Colonic mucosa (tissue), 4 donors: Measurements from ENCODE around the gene STIM1. TPM values are rescaled to one million over a fixed set of nuclear protein-coding genes. Genes with fewer than 3 reads are reported as not detected.
A peak's percentile ranks its signal among the peaks of the same experiment; 100 is the strongest.

ENCODE experiments used
- DNase-seq: peaks from one replicate; pipeline ENCODE4 v3.0.0-alpha.2; 2020
- H3K27ac ChIP-seq: fragments of 200-600 bp; one replicate; pipeline ENCODE4 v1.8.0; 2021
- H3K27me3 ChIP-seq: fragments of 200-600 bp; one replicate; pipeline ENCODE4 v1.8.0; 2021
- H3K36me3 ChIP-seq: fragments of 200-600 bp; one replicate; pipeline ENCODE4 v1.8.0; 2021
- H3K4me1 ChIP-seq: fragments of 200-600 bp; one replicate; pipeline ENCODE4 v1.8.0; 2021; ENCODE audit warnings: mild to moderate bottlenecking
- H3K4me3 ChIP-seq: fragments of 200-600 bp; one replicate; pipeline ENCODE4 v1.8.0; 2021
- H3K9ac ChIP-seq, 2 donors: one replicate each; pipeline ENCODE4 v1.7.0; 2013; ENCODE audit warnings: control low read depth in 2 of 2, low read depth in 2 of 2, low read length in 2 of 2
- H3K9me3 ChIP-seq: fragments of 200-600 bp; one replicate; pipeline ENCODE4 v1.8.0; 2021
- intact Hi-C: fragments of 100-400 bp; cut with DNase I; formaldehyde crosslinking; loops from one replicate; pipeline ENCODE4 v1.14.1; 2022
- total RNA-seq, 2 donors: library from RNA; stranded (reverse); fragmentation: NEBNext Ultra II Directional in 1 of 2; extraction: Animal tissue kit (Norgen Biotek cat#: 25700) in 1 of 2; gene quantifications; one replicate each; pipeline ENCODE4 v1.2.1, GENCODE V29; 2021
- TF ChIP-seq, protein P1 (sequence below): fragments of 200-600 bp; IDR thresholded peaks from one replicate; pipeline ENCODE4 v1.8.0; 2022; ENCODE audit warnings: antibody characterized with exemption, mild to moderate bottlenecking
- donor health status: healthy.
- donor health status: DM: no; HTN: no; CAD: no.
- donor health status: DM: no; HTN: no; CAD: no.

The STIM1 gene
- total RNA-seq, 2 donors from 2014 or later, result 39.1 to 56.8 TPM

DNA sequence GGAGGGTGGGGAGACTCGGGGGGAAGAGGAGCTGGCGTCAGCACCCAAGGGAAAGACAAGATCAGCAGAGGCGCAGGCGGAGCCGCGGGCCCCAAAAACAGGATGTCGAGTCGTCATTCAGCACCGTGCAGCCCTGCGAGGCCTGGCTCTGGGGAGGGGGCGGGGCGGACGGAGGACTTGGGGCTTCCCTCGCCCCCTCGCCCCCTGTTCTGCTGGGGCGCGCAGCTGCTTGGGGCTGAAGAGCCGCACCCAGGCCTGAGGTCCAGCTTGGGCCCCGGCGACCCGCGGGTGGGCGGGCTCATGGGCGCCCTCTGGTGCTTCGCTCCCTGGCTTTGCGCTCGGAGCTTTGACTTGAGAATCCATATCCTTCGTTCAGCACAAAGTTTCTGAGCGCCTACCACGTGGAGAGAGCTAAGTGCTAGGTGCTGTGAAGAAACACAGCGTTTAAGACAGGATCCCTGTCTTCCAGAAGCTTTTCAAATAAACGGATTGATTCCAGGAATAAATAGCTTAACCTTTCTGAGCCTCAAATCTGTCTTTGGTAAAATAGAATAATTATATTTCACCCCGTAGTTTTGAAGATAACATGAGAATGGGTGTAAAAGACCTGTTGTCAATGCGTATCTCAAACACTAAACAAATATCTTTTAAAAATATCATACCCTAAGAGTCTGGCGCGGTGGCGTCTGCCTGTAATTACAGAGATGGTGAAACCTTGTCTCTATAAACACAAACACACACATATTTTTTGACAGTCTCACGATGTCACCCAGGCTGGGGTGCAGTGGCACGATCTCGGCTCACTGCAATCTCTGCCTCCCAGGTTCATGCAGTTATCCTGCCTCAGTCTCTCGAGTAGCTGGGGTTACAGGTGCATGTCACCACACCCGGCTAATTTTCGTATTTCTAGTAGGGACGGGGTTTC, 13.8 kb upstream of the STIM1 start:
- Histone ChIP-seq H3K27ac (peak overlapping the region; percentile 98), H3K9ac (peak overlapping the region; percentile 70 to 83), H3K27me3 (no peaks in the 10 kb centered on the region), H3K4me3 (peak overlapping the region; percentile 67), H3K36me3 (no peaks in the 10 kb centered on the region), H3K4me1 (peaks cover 4% of the 10 kb centered on the region), H3K9me3 (no peaks in the 10 kb centered on the region)
- TF ChIP-seq, protein P1, sequence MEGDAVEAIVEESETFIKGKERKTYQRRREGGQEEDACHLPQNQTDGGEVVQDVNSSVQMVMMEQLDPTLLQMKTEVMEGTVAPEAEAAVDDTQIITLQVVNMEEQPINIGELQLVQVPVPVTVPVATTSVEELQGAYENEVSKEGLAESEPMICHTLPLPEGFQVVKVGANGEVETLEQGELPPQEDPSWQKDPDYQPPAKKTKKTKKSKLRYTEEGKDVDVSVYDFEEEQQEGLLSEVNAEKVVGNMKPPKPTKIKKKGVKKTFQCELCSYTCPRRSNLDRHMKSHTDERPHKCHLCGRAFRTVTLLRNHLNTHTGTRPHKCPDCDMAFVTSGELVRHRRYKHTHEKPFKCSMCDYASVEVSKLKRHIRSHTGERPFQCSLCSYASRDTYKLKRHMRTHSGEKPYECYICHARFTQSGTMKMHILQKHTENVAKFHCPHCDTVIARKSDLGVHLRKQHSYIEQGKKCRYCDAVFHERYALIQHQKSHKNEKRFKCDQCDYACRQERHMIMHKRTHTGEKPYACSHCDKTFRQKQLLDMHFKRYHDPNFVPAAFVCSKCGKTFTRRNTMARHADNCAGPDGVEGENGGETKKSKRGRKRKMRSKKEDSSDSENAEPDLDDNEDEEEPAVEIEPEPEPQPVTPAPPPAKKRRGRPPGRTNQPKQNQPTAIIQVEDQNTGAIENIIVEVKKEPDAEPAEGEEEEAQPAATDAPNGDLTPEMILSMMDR, result peak; percentile 78
- DNase-seq, result peak; percentile 92
- intact Hi-C loops, result no loop called here

DNA sequence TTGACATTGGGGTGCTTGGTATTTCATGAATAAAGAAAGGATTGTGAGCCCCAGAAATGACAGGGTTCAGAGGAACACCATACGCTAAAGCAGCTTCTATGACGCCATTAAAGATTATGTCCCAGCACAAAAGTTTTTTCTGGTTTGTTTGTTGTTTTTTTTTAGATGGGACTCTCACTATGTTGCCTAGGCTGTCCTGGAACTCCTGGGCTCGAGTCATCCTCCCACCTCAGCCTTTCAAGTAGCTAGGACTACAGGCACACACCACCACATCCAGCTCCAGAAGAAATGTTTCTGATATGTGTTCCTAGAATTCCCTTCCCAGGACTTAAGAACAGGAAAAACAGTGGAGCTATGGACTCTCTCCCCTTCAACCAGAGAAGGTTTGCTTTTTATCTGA, 12.1 kb upstream of the STIM1 start:
- peaks cover 4% of the 10 kb centered on the region for H3K4me1 ChIP-seq
- H3K27ac ChIP-seq, result no peak overlapping the region
- H3K36me3 ChIP-seq, result no peaks in the 10 kb centered on the region
- no peak for DNase-seq
- intact Hi-C loops, result no loop called here
- H3K27me3 ChIP-seq, result no peaks in the 10 kb centered on the region
- no peaks in the 10 kb centered on the region for H3K9me3 ChIP-seq
- H3K4me3 ChIP-seq, result no peak overlapping the region
- TF ChIP-seq, protein P1, result no peak
- H3K9ac ChIP-seq, result no peak overlapping the region

DNA sequence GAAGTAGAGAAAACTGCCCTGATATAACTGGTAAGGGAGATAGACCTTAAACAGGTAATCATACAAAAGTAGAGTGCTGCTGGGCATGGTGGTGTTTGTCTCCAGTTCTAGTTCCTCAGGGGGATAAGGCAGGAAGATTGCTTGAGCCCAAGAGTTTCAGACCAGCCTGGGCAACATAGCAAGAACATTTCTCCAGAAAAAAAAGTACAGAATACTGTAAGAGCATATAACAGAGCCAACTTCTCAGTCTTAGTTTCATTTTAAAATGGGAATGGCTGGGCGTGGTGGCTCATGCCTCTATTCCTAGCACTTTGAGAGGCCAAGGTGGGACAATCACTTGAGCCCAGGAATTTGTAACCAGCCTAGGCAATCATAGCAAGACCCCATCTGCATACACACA, 10.2 kb upstream of the STIM1 start:
- Histone ChIP-seq H3K4me3 (no peak overlapping the region), H3K27ac (no peak overlapping the region), H3K9me3 (no peaks in the 10 kb centered on the region), H3K27me3 (no peaks in the 10 kb centered on the region), H3K36me3 (no peaks in the 10 kb centered on the region), H3K9ac (no peak overlapping the region), H3K4me1 (no peaks in the 10 kb centered on the region)
- DNase-seq, result no peak
- intact Hi-C loops, result no loop called here
- TF ChIP-seq, protein P1, result no peak

DNA sequence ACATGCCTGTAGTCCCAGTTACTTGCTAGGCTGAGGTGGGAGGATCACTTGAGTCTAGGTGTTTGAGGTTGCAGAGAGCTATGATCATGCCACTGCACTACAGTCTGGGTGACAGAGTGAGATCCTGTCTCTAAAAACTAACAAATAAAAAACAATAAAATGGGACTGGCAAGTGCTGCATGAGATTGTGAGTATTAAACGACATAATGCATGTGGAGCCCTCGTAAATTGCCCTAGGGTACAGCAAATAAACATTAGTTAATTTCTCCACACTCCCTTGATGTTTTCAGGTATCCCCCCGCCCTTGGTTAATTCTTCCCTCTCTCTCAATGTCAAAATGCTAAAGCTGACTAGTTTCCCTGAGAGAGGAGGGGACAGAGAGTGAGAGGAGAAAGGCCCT, 9.8 kb upstream of the STIM1 start:
- H3K4me3 ChIP-seq, result no peak overlapping the region
- TF ChIP-seq, protein P1, result no peak
- no peaks in the 10 kb centered on the region for H3K27me3 ChIP-seq
- H3K36me3 ChIP-seq, result no peaks in the 10 kb centered on the region
- H3K9me3 ChIP-seq, result no peaks in the 10 kb centered on the region
- intact Hi-C loops, result no loop called here
- no peak overlapping the region for H3K27ac ChIP-seq
- DNase-seq, result no peak
- H3K9ac ChIP-seq, result no peak overlapping the region
- no peaks in the 10 kb centered on the region for H3K4me1 ChIP-seq

DNA sequence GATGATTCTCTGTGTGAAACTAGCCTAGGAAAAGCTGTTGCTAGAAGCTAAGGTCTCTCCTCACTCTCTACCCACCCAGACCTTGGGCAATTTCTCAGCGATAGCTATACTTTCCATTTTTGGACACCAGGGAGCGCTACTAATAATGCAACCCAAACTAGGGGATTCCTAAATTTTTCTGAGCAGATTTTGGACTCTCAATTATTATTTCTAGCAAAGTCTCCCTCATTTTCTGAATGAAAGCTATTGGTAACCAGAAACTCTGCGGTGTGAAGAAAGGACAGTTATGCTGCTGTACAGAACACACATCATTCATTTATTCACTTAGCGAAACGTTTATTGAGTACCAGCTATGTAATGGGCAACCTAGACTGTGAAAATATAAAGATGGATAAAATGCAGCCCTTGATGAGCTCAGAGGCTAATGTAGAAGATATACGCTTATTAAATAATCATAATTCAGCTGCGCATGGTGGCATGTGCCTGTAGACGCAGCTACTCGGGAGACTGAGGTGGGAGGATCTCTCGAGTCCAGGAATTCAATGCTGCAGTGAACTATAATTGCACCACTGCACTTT, 6.1 kb upstream of the STIM1 start:
- intact Hi-C loops, result loop anchor here (2.0 kb wide), 1 partner anchor 223 kb away; no protein-coding TSS in a partner anchor
- Histone ChIP-seq H3K4me3 (no peak overlapping the region), H3K36me3 (no peaks in the 10 kb centered on the region), H3K4me1 (peaks cover 5% of the 10 kb centered on the region), H3K9ac (no peak overlapping the region), H3K9me3 (no peaks in the 10 kb centered on the region), H3K27ac (no peak overlapping the region), H3K27me3 (no peaks in the 10 kb centered on the region)
- TF ChIP-seq, protein P1, result peak; percentile 54
- peak; percentile 56 for DNase-seq
